Suprapubic skin (tissue), 4 donors: ENCODE data around the gene SH3YL1. TPM values are rescaled to one million over a fixed set of nuclear protein-coding genes. Genes with fewer than 3 reads are reported as not detected.

Experiments used
- DNase-seq, 2 donors: peaks; one replicate each; pipeline ENCODE4 v3.0.0-alpha.2; 2019; ENCODE audit warnings: low spot score in 2 of 2
- H3K27ac ChIP-seq: fragments of 200-600 bp; sonication (generic); one replicate; pipeline ENCODE4 v1.5.1; 2019
- H3K27me3 ChIP-seq: fragments of 200-600 bp; sonication (generic); one replicate; pipeline ENCODE4 v1.5.1; 2019
- H3K36me3 ChIP-seq: fragments of 200-600 bp; sonication (generic); one replicate; pipeline ENCODE4 v1.5.1; 2019
- H3K4me1 ChIP-seq: fragments of 200-600 bp; sonication (generic); one replicate; pipeline ENCODE4 v1.5.1; 2019
- H3K4me3 ChIP-seq: fragments of 200-600 bp; sonication (generic); one replicate; pipeline ENCODE4 v1.5.1; 2019; ENCODE audit warnings: mild to moderate bottlenecking
- H3K9me3 ChIP-seq: fragments of 200-600 bp; sonication (generic); one replicate; pipeline ENCODE4 v1.5.1; 2019
- CTCF ChIP-seq, 2 donors: fragments of 200-600 bp in 1 of 2; fragments of 450-650 bp in 1 of 2; sonication (generic) in 1 of 2; IDR thresholded peaks; one replicate each; pipeline ENCODE4 v1.5.1; 2016 to 2019; ENCODE audit warnings: antibody characterized with exemption in 2 of 2, mild to moderate bottlenecking in 1 of 2, moderate library complexity in 1 of 2
- EP300 ChIP-seq: sonication (generic); formaldehyde crosslinking; IDR thresholded peaks from one replicate; pipeline ENCODE4 v1.6.1; 2017; ENCODE audit warnings: antibody characterized with exemption
- POLR2A ChIP-seq, 2 donors: fragments of 450-650 bp; IDR thresholded peaks; one replicate each; pipeline ENCODE4 v1.6.1; 2017; ENCODE audit warnings: antibody characterized with exemption in 2 of 2, mild to moderate bottlenecking in 2 of 2, moderate library complexity in 2 of 2
- POLR2AphosphoS5 ChIP-seq, 3 donors: sonication (generic); formaldehyde crosslinking; IDR thresholded peaks; one replicate each; pipeline ENCODE4 v1.6.1; 2017; ENCODE audit warnings: antibody characterized with exemption in 3 of 3
- WGBS: methylation state at CpG from one replicate; pipeline ENCODE4 v1.1.5; 2018; 5-methylcytosine and 5-hydroxymethylcytosine counted together
- total RNA-seq, 4 donors: library from RNA; depleted of rRNA; stranded (reverse); fragments of >200 nt; gene quantifications; one replicate each; pipeline ENCODE4 v1.1.0, GENCODE V29; 2016

Gene SH3YL1
- total RNA-seq, 4 donors from 2014 or later: 104 to 119 (median 118) TPM

- Histone ChIP-seq H3K36me3 (no peaks in the 10 kb centered on the region), H3K4me1 (peaks cover 32% of the 10 kb centered on the region), H3K27ac (peak overlapping the region; percentile 81), H3K9me3 (no peaks in the 10 kb centered on the region), H3K4me3 (peak overlapping the region; percentile 61), H3K27me3 (peaks cover 34% of the 10 kb centered on the region)
- TF ChIP-seq EP300: no peak
- no peak for TF ChIP-seq POLR2A (IDR thresholded peaks at IDR 0.05)
- no peak for TF ChIP-seq POLR2AphosphoS5 (IDR thresholded peaks at IDR 0.05)
- no peak for TF ChIP-seq CTCF (IDR thresholded peaks at IDR 0.05)
- DNase-seq: no peak
- under 1% methylated on average over 13 of the region's 42 CpGs for WGBS
These were observed 25.0 kb upstream of the SH3YL1 start for GRCh38 chr2:288758-289361.

GRCh38 chr2:287911-288757, 24.3 kb upstream of the SH3YL1 start, which contains the start of gene ALKAL2:
Gene ALKAL2 (minus strand): TSS chr2:288091. CDS start chr2:287835, 256 bp downstream.
- no peak for TF ChIP-seq POLR2A (IDR thresholded peaks at IDR 0.05)
- no peak for TF ChIP-seq EP300
- TF ChIP-seq CTCF (IDR thresholded peaks at IDR 0.05): no peak
- no peak for TF ChIP-seq POLR2AphosphoS5 (IDR thresholded peaks at IDR 0.05)
- Histone ChIP-seq H3K27ac (peak within 1 kb of the TSS; percentile 81), H3K4me1 (peaks cover 32% of the 10 kb centered on the region), H3K9me3 (no peaks in the 10 kb centered on the region), H3K27me3 (peaks cover 34% of the 10 kb centered on the region), H3K4me3 (peak within 1 kb of the TSS; percentile 61), H3K36me3 (no peaks in the 10 kb centered on the region)
- under 1% methylated on average over 34 of the region's 128 CpGs for WGBS
- no peak for DNase-seq

GRCh38 chr2:287471-287885, 23.6 kb upstream of the SH3YL1 start:
- Histone ChIP-seq H3K27me3 (peaks cover 34% of the 10 kb centered on the region), H3K36me3 (no peaks in the 10 kb centered on the region), H3K9me3 (no peaks in the 10 kb centered on the region), H3K4me1 (peaks cover 32% of the 10 kb centered on the region), H3K4me3 (peak overlapping the region; percentile 61), H3K27ac (peak overlapping the region; percentile 81)
- 0% methylated on average over 2 of the region's 46 CpGs for WGBS
- TF ChIP-seq POLR2A (IDR thresholded peaks at IDR 0.05): no peak
- no peak for TF ChIP-seq POLR2AphosphoS5 (IDR thresholded peaks at IDR 0.05)
- no peak for TF ChIP-seq EP300
- TF ChIP-seq CTCF (IDR thresholded peaks at IDR 0.05): no peak
- DNase-seq: no peak

- H3K36me3 ChIP-seq: peaks cover 5% of the 10 kb centered on the region
- peaks cover 34% of the 10 kb centered on the region for H3K27me3 ChIP-seq
- H3K9me3 ChIP-seq: no peaks in the 10 kb centered on the region
- H3K4me3 ChIP-seq: peak overlapping the region; percentile 61
- TF ChIP-seq POLR2AphosphoS5 (IDR thresholded peaks at IDR 0.05): no peak
- no peak for TF ChIP-seq EP300
- no peak for TF ChIP-seq POLR2A (IDR thresholded peaks at IDR 0.05)
- TF ChIP-seq CTCF (IDR thresholded peaks at IDR 0.05): no peak
- H3K4me1 ChIP-seq: peaks cover 32% of the 10 kb centered on the region
- DNase-seq: no peak
- 40% methylated on average over 20 of the region's 20 CpGs for whole genome bisulfite sequencing
- no peak overlapping the region for H3K27ac ChIP-seq
These were observed 23.1 kb upstream of the SH3YL1 start for GRCh38 chr2:286774-287392.

- no peak for TF ChIP-seq CTCF (IDR thresholded peaks at IDR 0.05)
- no peak for TF ChIP-seq POLR2A (IDR thresholded peaks at IDR 0.05)
- TF ChIP-seq EP300: no peak
- no peak for TF ChIP-seq POLR2AphosphoS5 (IDR thresholded peaks at IDR 0.05)
- WGBS: 85% methylated on average over 6 of the region's 6 CpGs
- H3K36me3 ChIP-seq: peaks cover 14% of the 10 kb centered on the region
- no peak for DNase-seq
- H3K27me3 ChIP-seq: peaks cover 34% of the 10 kb centered on the region
- no peaks in the 10 kb centered on the region for H3K9me3 ChIP-seq
- H3K4me1 ChIP-seq: peaks cover 32% of the 10 kb centered on the region
- no peak overlapping the region for H3K27ac ChIP-seq
- peak overlapping the region; percentile 61 for H3K4me3 ChIP-seq
These were observed 22.2 kb upstream of the SH3YL1 start for GRCh38 chr2:286035-286434.
